Mesendoderm (in vitro differentiated cells): ENCODE results near the gene FEZ2.

Experiments
- DNase-seq: peaks from one replicate; pipeline ENCODE4 v3.0.0; 2013
- H2AK5ac ChIP-seq: 2 replicates; pipeline ENCODE4 v1.6.1; 2013; ENCODE audit warnings: low read length, inconsistent platforms
- H2BK120ac ChIP-seq: 2 replicates; pipeline ENCODE4 v1.6.1; 2013; ENCODE audit warnings: low read depth, mild to moderate bottlenecking, low read length, moderate library complexity, mixed read lengths
- H2BK15ac ChIP-seq: replicated peaks from 2 replicates; pipeline ENCODE4 v1.6.1; 2013; ENCODE audit warnings: low read depth, mild to moderate bottlenecking, moderate library complexity
- H2BK5ac ChIP-seq: 2 replicates; pipeline ENCODE4 v1.6.1; 2013; ENCODE audit warnings: low read length, inconsistent platforms
- H3K18ac ChIP-seq: 2 replicates; pipeline ENCODE4 v1.6.1; 2013; ENCODE audit warnings: mild to moderate bottlenecking, low read length, mixed read lengths
- H3K23ac ChIP-seq: one replicate; pipeline ENCODE4 v1.6.1; 2013; ENCODE audit warnings: low read length
- H3K27ac ChIP-seq: 2 replicates; pipeline ENCODE4 v1.5.1; 2013; ENCODE audit warnings: low read depth, mild to moderate bottlenecking, inconsistent platforms, low read length, moderate library complexity
- H3K27me3 ChIP-seq: 2 replicates; pipeline ENCODE4 v1.6.1; 2013; ENCODE audit warnings: low read length, control low read depth, mild to moderate bottlenecking, inconsistent platforms; ENCODE audit not compliant: insufficient read depth, poor library complexity
- H3K36me3 ChIP-seq: 2 replicates; pipeline ENCODE4 v1.6.1; 2013; ENCODE audit warnings: low read length, inconsistent platforms; ENCODE audit not compliant: control insufficient read depth, insufficient read depth
- H3K4ac ChIP-seq: one replicate; pipeline ENCODE4 v1.6.1; 2013; ENCODE audit warnings: low read depth, mild to moderate bottlenecking, low read length, moderate library complexity
- H3K4me1 ChIP-seq: 2 replicates; pipeline ENCODE4 v1.6.1; 2013; ENCODE audit warnings: low read depth, low read length, inconsistent platforms; ENCODE audit not compliant: control insufficient read depth
- H3K4me2 ChIP-seq: 2 replicates; pipeline ENCODE4 v1.6.1; 2013; ENCODE audit warnings: low read length
- H3K4me3 ChIP-seq: 2 replicates; pipeline ENCODE4 v1.5.1; 2013; ENCODE audit warnings: mild to moderate bottlenecking, low read length
- H3K56ac ChIP-seq: one replicate; pipeline ENCODE4 v1.6.1; 2013; ENCODE audit warnings: low read length
- H3K79me1 ChIP-seq: 2 replicates; pipeline ENCODE4 v1.6.1; 2013; ENCODE audit warnings: low read length, inconsistent platforms
- H3K79me2 ChIP-seq: 2 replicates; pipeline ENCODE4 v1.6.1; 2013; ENCODE audit warnings: mild to moderate bottlenecking, low read length; ENCODE audit not compliant: control insufficient read depth, insufficient read depth
- H3K9ac ChIP-seq: 2 replicates; pipeline ENCODE4 v1.6.1; 2013; ENCODE audit warnings: low read length, inconsistent platforms
- H4K5ac ChIP-seq: one replicate; pipeline ENCODE4 v1.6.1; 2013; ENCODE audit warnings: low read length
- H4K8ac ChIP-seq: one replicate; pipeline ENCODE4 v1.6.1; 2013; ENCODE audit warnings: low read depth, mild to moderate bottlenecking, control low read depth, low read length, moderate library complexity
- WGBS: extraction: QIAGEN DNeasy Blood & Tissue Kit; methylation state at CpG from one replicate; pipeline ENCODE4 v1.1.7; 2013; ENCODE audit warnings: low lambda C conversion rate, missing lambda C conversion rate; ENCODE audit not compliant: insufficient coverage; ENCODE audit errors: extremely low coverage; 5-methylcytosine and 5-hydroxymethylcytosine counted together

The FEZ2 gene

DNA sequence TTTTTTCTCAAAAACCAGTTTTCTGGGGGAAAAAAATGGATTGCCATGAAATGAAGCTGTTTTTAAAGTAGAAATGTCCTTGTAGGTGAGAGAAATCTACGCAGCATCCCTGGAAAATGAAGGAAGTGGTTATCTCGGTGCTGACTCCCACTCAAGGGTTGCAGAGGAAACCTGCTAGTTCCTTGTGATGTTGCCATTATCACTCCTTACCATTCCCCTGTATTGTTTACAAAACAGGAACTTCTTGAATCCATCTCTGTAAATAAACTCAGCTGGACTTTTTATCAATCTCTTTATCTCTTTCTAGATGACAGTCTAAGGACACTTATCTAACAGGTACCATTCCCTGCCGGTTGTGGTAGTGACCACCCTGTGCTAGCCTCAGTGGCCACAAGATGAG is 61.2 kb downstream of the FEZ2 start:
- H4K8ac ChIP-seq, result no peak overlapping the region
- no peak overlapping the region for H3K4ac ChIP-seq
- H3K4me2 ChIP-seq, result no peak overlapping the region
- no CpG with 5 or more reads among the region's 3 CpGs for WGBS
- H3K4me3 ChIP-seq, result no peak overlapping the region
- H3K56ac ChIP-seq, result no peak overlapping the region
- no peaks in the 10 kb centered on the region for H3K36me3 ChIP-seq
- H3K23ac ChIP-seq, result no peak overlapping the region
- H3K79me2 ChIP-seq, result no peaks in the 10 kb centered on the region
- no peak for DNase-seq
- no peaks in the 10 kb centered on the region for H3K4me1 ChIP-seq
- H3K27ac ChIP-seq, result no peak overlapping the region
- H2BK15ac ChIP-seq, result no peak overlapping the region
- no peak overlapping the region for H2BK5ac ChIP-seq
- H2AK5ac ChIP-seq, result no peak overlapping the region
- H3K18ac ChIP-seq, result no peak overlapping the region
- no peaks in the 10 kb centered on the region for H3K79me1 ChIP-seq
- no peaks in the 10 kb centered on the region for H3K27me3 ChIP-seq
- H3K9ac ChIP-seq, result no peak overlapping the region
- no peak overlapping the region for H2BK120ac ChIP-seq
- H4K5ac ChIP-seq, result no peak overlapping the region

GRCh38 chr2:36535099-36535498 is 62.9 kb downstream of the FEZ2 start:
- H3K36me3 ChIP-seq, result no peaks in the 10 kb centered on the region
- no peak for DNase-seq
- no peak overlapping the region for H4K5ac ChIP-seq
- WGBS, result no CpG with 5 or more reads among the region's 2 CpGs
- no peaks in the 10 kb centered on the region for H3K4me1 ChIP-seq
- no peak overlapping the region for H2BK15ac ChIP-seq
- H3K4me2 ChIP-seq, result no peak overlapping the region
- H2AK5ac ChIP-seq, result no peak overlapping the region
- no peak overlapping the region for H3K23ac ChIP-seq
- no peak overlapping the region for H3K27ac ChIP-seq
- H2BK5ac ChIP-seq, result no peak overlapping the region
- no peak overlapping the region for H3K4ac ChIP-seq
- no peak overlapping the region for H3K56ac ChIP-seq
- no peak overlapping the region for H4K8ac ChIP-seq
- no peaks in the 10 kb centered on the region for H3K79me2 ChIP-seq
- no peak overlapping the region for H3K9ac ChIP-seq
- H2BK120ac ChIP-seq, result no peak overlapping the region
- H3K18ac ChIP-seq, result no peak overlapping the region
- no peaks in the 10 kb centered on the region for H3K27me3 ChIP-seq
- H3K4me3 ChIP-seq, result no peak overlapping the region
- no peaks in the 10 kb centered on the region for H3K79me1 ChIP-seq

- no peak overlapping the region for H3K4ac ChIP-seq
- no peak overlapping the region for H2BK120ac ChIP-seq
- no peak overlapping the region for H3K9ac ChIP-seq
- H3K79me2 ChIP-seq, result no peaks in the 10 kb centered on the region
- no peak overlapping the region for H3K18ac ChIP-seq
- no peak for DNase-seq
- no peak overlapping the region for H2BK15ac ChIP-seq
- H3K23ac ChIP-seq, result no peak overlapping the region
- H3K27me3 ChIP-seq, result no peaks in the 10 kb centered on the region
- no peaks in the 10 kb centered on the region for H3K79me1 ChIP-seq
- no peak overlapping the region for H2AK5ac ChIP-seq
- H3K4me2 ChIP-seq, result no peak overlapping the region
- no peak overlapping the region for H3K56ac ChIP-seq
- H3K36me3 ChIP-seq, result no peaks in the 10 kb centered on the region
- no peak overlapping the region for H3K27ac ChIP-seq
- no peak overlapping the region for H4K5ac ChIP-seq
- H3K4me3 ChIP-seq, result no peak overlapping the region
- H4K8ac ChIP-seq, result no peak overlapping the region
- H2BK5ac ChIP-seq, result no peak overlapping the region
- H3K4me1 ChIP-seq, result no peaks in the 10 kb centered on the region
These were observed 63.6 kb downstream of the FEZ2 start for GRCh38 chr2:36534275-36534799.

GRCh38 chr2:36530983-36531354 is 67.0 kb downstream of the FEZ2 start:
- Histone ChIP-seq H4K8ac (no peak overlapping the region), H2BK5ac (no peak overlapping the region), H3K4me2 (no peak overlapping the region), H3K18ac (no peak overlapping the region), H2AK5ac (no peak overlapping the region), H3K79me1 (no peaks in the 10 kb centered on the region), H3K4me1 (no peaks in the 10 kb centered on the region), H4K5ac (no peak overlapping the region), H2BK120ac (no peak overlapping the region), H3K4me3 (no peak overlapping the region), H3K27ac (no peak overlapping the region), H3K36me3 (no peaks in the 10 kb centered on the region), H3K4ac (no peak overlapping the region), H3K23ac (no peak overlapping the region), H3K27me3 (no peaks in the 10 kb centered on the region), H3K79me2 (no peaks in the 10 kb centered on the region), H2BK15ac (no peak overlapping the region), H3K56ac (no peak overlapping the region), H3K9ac (no peak overlapping the region)
- WGBS, result no CpG with 5 or more reads among the region's 3 CpGs
- peak; percentile 53 for DNase-seq

DNA sequence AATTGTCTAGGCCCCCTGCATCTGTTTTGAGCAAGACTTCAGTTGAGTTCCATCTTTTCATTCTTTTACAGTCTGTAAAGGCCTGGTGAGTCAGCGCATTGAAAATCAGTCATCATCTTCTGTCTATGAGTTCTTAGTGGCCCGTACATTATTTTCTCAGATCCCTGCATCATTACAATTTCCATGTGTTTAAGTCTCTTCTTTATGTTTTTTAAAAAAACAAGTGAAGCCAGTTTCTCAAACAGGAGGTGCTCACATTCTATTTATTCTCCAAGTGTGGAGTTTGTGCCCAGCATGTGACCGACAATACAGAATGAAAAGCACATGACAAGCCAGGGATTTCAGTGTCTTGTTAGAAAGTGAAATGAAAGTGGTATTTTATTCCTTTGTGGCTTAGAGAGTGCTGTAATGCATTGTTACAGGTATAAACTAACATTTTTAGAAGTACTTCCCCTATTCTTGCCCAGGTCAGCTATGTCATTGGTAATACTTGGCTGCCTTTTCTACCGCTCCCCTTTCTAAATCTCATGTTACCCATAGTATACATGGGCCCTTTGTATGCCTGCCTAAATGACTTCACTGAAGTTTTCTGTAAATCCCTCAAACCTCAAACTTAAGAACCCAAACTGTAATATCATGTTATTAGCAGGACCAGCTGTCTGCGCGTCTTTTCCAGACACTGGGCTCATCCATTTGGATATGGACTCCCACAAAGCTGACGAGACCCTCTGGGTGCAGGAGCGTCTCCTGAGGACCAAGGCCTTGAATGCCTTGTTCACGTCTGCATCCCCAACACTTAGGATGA is 67.6 kb downstream of the FEZ2 start:
- H3K79me1 ChIP-seq, result no peaks in the 10 kb centered on the region
- H2AK5ac ChIP-seq, result no peak overlapping the region
- no peaks in the 10 kb centered on the region for H3K36me3 ChIP-seq
- DNase-seq, result no peak
- no peak overlapping the region for H2BK5ac ChIP-seq
- H3K27me3 ChIP-seq, result no peaks in the 10 kb centered on the region
- H4K5ac ChIP-seq, result no peak overlapping the region
- H2BK15ac ChIP-seq, result no peak overlapping the region
- H3K4ac ChIP-seq, result no peak overlapping the region
- H3K4me1 ChIP-seq, result no peaks in the 10 kb centered on the region
- H2BK120ac ChIP-seq, result no peak overlapping the region
- no peaks in the 10 kb centered on the region for H3K79me2 ChIP-seq
- no peak overlapping the region for H3K18ac ChIP-seq
- H3K56ac ChIP-seq, result no peak overlapping the region
- no peak overlapping the region for H3K4me2 ChIP-seq
- no peak overlapping the region for H3K4me3 ChIP-seq
- no CpG with 5 or more reads among the region's 9 CpGs for WGBS
- no peak overlapping the region for H3K23ac ChIP-seq
- no peak overlapping the region for H3K9ac ChIP-seq
- H3K27ac ChIP-seq, result no peak overlapping the region
- no peak overlapping the region for H4K8ac ChIP-seq
